ENCODE results near the gene CIAO2A. TPM values are rescaled to one million over a fixed set of nuclear protein-coding genes. Genes with fewer than 3 reads are reported as not detected.

CIAO2A gene
- total RNA-seq, 1 experiment from 2014 or later = 38.7 TPM

GRCh38 chr15:64127521-64128270 lies 34.1 kb upstream of the CIAO2A start:
- BruUV-seq (replicated peaks) = no TSS peak
- POLR2A ChIA-PET = interaction anchor here (1.3 kb wide), 1 partner anchor 16 kb away, joined by 4 read pairs; no protein-coding TSS in a partner anchor
- H3K9me3 Mint-ChIP-seq (ENCODE audit: unreplicated experiment) = no peaks in the 10 kb centered on the region
- H3K36me3 Mint-ChIP-seq (ENCODE audit: insufficient read depth, unreplicated experiment) = peaks cover 96% of the 10 kb centered on the region
- CTCF ChIA-PET = no interaction called here
- TF ChIP-seq, protein P1, sequence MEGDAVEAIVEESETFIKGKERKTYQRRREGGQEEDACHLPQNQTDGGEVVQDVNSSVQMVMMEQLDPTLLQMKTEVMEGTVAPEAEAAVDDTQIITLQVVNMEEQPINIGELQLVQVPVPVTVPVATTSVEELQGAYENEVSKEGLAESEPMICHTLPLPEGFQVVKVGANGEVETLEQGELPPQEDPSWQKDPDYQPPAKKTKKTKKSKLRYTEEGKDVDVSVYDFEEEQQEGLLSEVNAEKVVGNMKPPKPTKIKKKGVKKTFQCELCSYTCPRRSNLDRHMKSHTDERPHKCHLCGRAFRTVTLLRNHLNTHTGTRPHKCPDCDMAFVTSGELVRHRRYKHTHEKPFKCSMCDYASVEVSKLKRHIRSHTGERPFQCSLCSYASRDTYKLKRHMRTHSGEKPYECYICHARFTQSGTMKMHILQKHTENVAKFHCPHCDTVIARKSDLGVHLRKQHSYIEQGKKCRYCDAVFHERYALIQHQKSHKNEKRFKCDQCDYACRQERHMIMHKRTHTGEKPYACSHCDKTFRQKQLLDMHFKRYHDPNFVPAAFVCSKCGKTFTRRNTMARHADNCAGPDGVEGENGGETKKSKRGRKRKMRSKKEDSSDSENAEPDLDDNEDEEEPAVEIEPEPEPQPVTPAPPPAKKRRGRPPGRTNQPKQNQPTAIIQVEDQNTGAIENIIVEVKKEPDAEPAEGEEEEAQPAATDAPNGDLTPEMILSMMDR (IDR thresholded peaks at IDR 0.05; ENCODE audit: unreplicated experiment) = no peak
- H3K27ac Mint-ChIP-seq (ENCODE audit: low read depth, unreplicated experiment) = no peak overlapping the region
- no peaks in the 10 kb centered on the region for H3K4me1 Mint-ChIP-seq (ENCODE audit: insufficient read depth, unreplicated experiment)
- intact Hi-C loops (cut with micrococcal nuclease) = no loop called here
- no peak for DNase-seq (ENCODE audit: unreplicated experiment)
- no peaks in the 10 kb centered on the region for H3K27me3 Mint-ChIP-seq (ENCODE audit: insufficient read depth, unreplicated experiment)
- no peak overlapping the region for H3K4me3 Mint-ChIP-seq (ENCODE audit: unreplicated experiment)

GRCh38 chr15:64125978-64126377 lies 32.3 kb upstream of the CIAO2A start:
- Mint-ChIP-seq H3K4me3 (ENCODE audit: unreplicated experiment) (no peak overlapping the region), H3K27me3 (ENCODE audit: insufficient read depth, unreplicated experiment) (no peaks in the 10 kb centered on the region), H3K4me1 (ENCODE audit: insufficient read depth, unreplicated experiment) (no peaks in the 10 kb centered on the region), H3K27ac (ENCODE audit: low read depth, unreplicated experiment) (no peak overlapping the region), H3K36me3 (ENCODE audit: insufficient read depth, unreplicated experiment) (peaks cover 95% of the 10 kb centered on the region), H3K9me3 (ENCODE audit: unreplicated experiment) (no peaks in the 10 kb centered on the region)
- TF ChIP-seq, protein P1 (IDR thresholded peaks at IDR 0.05; ENCODE audit: unreplicated experiment) = no peak
- intact Hi-C loops (cut with micrococcal nuclease) = no loop called here
- BruUV-seq (replicated peaks) = no TSS peak
- CTCF ChIA-PET = interaction anchor here (0.6 to 1.6 kb wide), 3 partner anchors 28 to 526 kb away, joined by 3 to 5 read pairs (median 4); no protein-coding TSS in a partner anchor
- POLR2A ChIA-PET = no interaction called here
- no peak for DNase-seq (ENCODE audit: unreplicated experiment)

DNA sequence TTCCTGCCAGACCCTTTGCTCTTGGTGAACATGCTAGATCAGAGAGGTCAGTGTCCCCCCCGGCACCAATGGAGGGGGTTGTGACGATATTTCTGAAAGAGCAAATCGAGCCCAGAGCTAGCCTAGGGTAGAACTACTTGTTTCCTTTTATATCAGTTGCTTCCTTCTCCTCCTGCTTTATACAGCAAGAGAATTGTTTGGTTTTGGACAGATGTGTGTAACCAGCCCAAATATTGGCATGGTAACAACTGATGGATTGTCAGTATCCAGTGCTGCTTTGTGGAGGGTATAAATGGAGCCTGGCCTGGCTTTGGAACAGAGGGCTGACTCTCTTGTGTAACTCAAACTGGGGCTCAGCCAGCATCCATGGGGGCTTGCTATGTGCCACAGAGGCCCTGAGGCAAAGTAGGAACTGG lies 29.3 kb upstream of the CIAO2A start:
- peaks cover 95% of the 10 kb centered on the region for H3K36me3 Mint-ChIP-seq (ENCODE audit: insufficient read depth, unreplicated experiment)
- TF ChIP-seq, protein P1 (IDR thresholded peaks at IDR 0.05; ENCODE audit: unreplicated experiment) = no peak
- no peaks in the 10 kb centered on the region for H3K4me1 Mint-ChIP-seq (ENCODE audit: insufficient read depth, unreplicated experiment)
- no TSS peak for BruUV-seq (replicated peaks)
- no peak overlapping the region for H3K4me3 Mint-ChIP-seq (ENCODE audit: unreplicated experiment)
- no peak for DNase-seq (ENCODE audit: unreplicated experiment)
- intact Hi-C loops (cut with micrococcal nuclease) = no loop called here
- no peaks in the 10 kb centered on the region for H3K27me3 Mint-ChIP-seq (ENCODE audit: insufficient read depth, unreplicated experiment)
- ChIA-PET CTCF (interaction anchor here (1.2 to 1.4 kb wide), 2 partner anchors 30 to 55 kb away, joined by 4 to 6 read pairs; no protein-coding TSS in a partner anchor), POLR2A (interaction anchor here (0.7 to 2.1 kb wide), 3 partner anchors 10 to 40 kb away, joined by 3 to 8 read pairs (median 3); partner anchors contain the start of gene CIAO2A)
- no peak overlapping the region for H3K27ac Mint-ChIP-seq (ENCODE audit: low read depth, unreplicated experiment)
- no peaks in the 10 kb centered on the region for H3K9me3 Mint-ChIP-seq (ENCODE audit: unreplicated experiment)

DNA sequence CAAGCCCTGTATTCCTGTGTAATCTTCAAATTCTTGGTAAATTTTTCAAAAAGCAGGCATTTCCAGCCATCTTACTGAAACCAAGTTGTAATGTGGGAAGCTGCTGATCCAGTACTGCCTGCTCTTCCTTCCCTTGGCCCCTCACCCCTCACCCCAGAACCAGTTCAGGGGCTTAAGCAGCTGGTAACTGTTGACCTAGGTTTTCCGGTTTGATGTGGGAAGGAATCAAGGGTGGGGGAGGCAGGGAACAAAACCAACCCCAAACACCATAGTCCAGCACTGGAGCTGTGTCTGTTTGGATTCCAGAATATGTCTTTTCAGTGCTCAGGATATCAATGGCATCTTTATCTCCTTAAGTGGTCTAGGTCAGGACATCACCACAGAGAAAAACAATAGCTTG lies 28.8 kb upstream of the CIAO2A start:
- POLR2A ChIA-PET = interaction anchor here (0.6 to 2.1 kb wide), 3 partner anchors 10 to 1469 kb away, joined by 3 to 8 read pairs (median 3); partner anchors contain the start of gene CIAO2A

More for the DNA sequence above, 28.8 kb upstream of the CIAO2A start:
- H3K4me3 Mint-ChIP-seq (ENCODE audit: unreplicated experiment) = no peak overlapping the region
- no peaks in the 10 kb centered on the region for H3K27me3 Mint-ChIP-seq (ENCODE audit: insufficient read depth, unreplicated experiment)
- intact Hi-C loops (cut with micrococcal nuclease) = no loop called here
- no peak overlapping the region for H3K27ac Mint-ChIP-seq (ENCODE audit: low read depth, unreplicated experiment)
- H3K36me3 Mint-ChIP-seq (ENCODE audit: insufficient read depth, unreplicated experiment) = peaks cover 95% of the 10 kb centered on the region
- TF ChIP-seq, protein P1 (IDR thresholded peaks at IDR 0.05; ENCODE audit: unreplicated experiment) = no peak
- CTCF ChIA-PET = interaction anchor here (0.6 to 1.2 kb wide), 2 partner anchors 54 to 295 kb away, joined by 3 to 4 read pairs; no protein-coding TSS in a partner anchor
- no peaks in the 10 kb centered on the region for H3K4me1 Mint-ChIP-seq (ENCODE audit: insufficient read depth, unreplicated experiment)
- DNase-seq (ENCODE audit: unreplicated experiment) = no peak
- H3K9me3 Mint-ChIP-seq (ENCODE audit: unreplicated experiment) = no peaks in the 10 kb centered on the region
- no TSS peak for BruUV-seq (replicated peaks)
